ENCODE results near the gene ABI2.

GRCh38 chr2:203344667-203345066, 16.5 kb downstream of the ABI2 start:
- TF ChIP-seq CTCF (IDR thresholded peaks at IDR 0.05; ENCODE audit: low read length) (no peak), EZH2phosphoT487 (IDR thresholded peaks at IDR 0.05; ENCODE audit: low read length) (no peak)

Measured in MM.1S (cell line).